ENCODE measurements around the gene C3orf49. TPM values are rescaled to one million over a fixed set of nuclear protein-coding genes. Genes with fewer than 3 reads are reported as not detected.

C3orf49 gene
- total RNA-seq, 4 donors from 2014 or later: not detected

DNA sequence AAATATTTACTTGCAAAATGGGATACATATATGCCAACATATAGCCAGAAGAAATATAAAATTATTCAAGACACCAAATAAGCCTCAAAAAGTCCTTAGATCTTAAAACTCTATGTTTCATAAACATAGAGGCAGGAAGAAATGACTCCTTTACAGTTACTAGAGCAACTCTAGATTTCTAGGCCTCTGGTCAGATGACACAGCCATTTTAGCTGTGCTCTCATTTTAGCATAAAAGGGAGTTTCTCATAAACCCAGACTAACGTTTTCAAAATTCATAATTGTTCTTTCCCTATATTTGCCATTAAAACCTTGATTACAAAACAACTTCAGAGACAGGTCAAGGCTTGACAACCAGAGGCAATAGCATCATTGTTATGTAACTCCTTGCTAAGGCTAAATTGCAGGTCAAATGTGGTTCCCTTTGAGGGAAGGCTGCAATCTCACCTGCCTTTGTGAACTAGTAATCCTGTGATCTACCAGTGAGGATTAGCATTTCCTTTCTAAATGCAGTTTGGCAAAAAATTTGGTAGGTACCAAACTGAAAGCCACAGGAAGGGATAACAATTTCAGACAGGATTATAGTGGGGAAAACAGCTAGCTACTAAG is 36.3 kb downstream of the C3orf49 start:
- WGBS, 2 donors (ENCODE audit: low coverage in 1 of 2): 21 to 28% methylated on average over 1 of the region's 1 CpG
- no peak overlapping the region for H3K27ac ChIP-seq
- no peak for ATAC-seq

GRCh38 chr3:63857311-63857710 is 38.2 kb downstream of the C3orf49 start:
- Histone ChIP-seq H3K27me3 (no peaks in the 10 kb centered on the region), H3K4me1 (peaks cover under 1 to 32% (median under 1%) of the 10 kb centered on the region in 3 donors), H3K4me3 (no peak overlapping the region), H3K36me3 (no peaks in the 10 kb centered on the region), H3K27ac (no peak overlapping the region), H3K9me3 (no peaks in the 10 kb centered on the region)
- WGBS, 2 donors (ENCODE audit: low coverage in 1 of 2): 88 to 89% methylated on average over 2 of the region's 2 CpGs
- no peak for ATAC-seq
- TF ChIP-seq POLR2A (IDR thresholded peaks at IDR 0.05) (no peak), CTCF (IDR thresholded peaks at IDR 0.05) (no peak), EP300 (IDR thresholded peaks at IDR 0.05) (no peak), POLR2AphosphoS5 (IDR thresholded peaks at IDR 0.05) (no peak)

More for the DNA sequence above, 36.3 kb downstream of the C3orf49 start:
- H3K4me3 ChIP-seq: no peak overlapping the region
- H3K36me3 ChIP-seq: no peaks in the 10 kb centered on the region
- no peaks in the 10 kb centered on the region for H3K27me3 ChIP-seq
- TF ChIP-seq POLR2AphosphoS5 (IDR thresholded peaks at IDR 0.05) (no peak), EP300 (IDR thresholded peaks at IDR 0.05) (no peak), POLR2A (IDR thresholded peaks at IDR 0.05) (no peak), CTCF (IDR thresholded peaks at IDR 0.05) (no peak)
- no peaks in the 10 kb centered on the region for H3K9me3 ChIP-seq
- peaks cover 0 to 19% (median 0%) of the 10 kb centered on the region in 3 donors for H3K4me1 ChIP-seq

GRCh38 chr3:63860776-63861175 is 41.7 kb downstream of the C3orf49 start:
- TF ChIP-seq EP300 (IDR thresholded peaks at IDR 0.05): no peak
- TF ChIP-seq CTCF (IDR thresholded peaks at IDR 0.05): no peak
- TF ChIP-seq POLR2AphosphoS5 (IDR thresholded peaks at IDR 0.05): no peak
- TF ChIP-seq POLR2A (IDR thresholded peaks at IDR 0.05): no peak
- ATAC-seq: no peak
- peaks cover 5 to 43% (median 10%) of the 10 kb centered on the region in 3 donors for H3K4me1 ChIP-seq
- no peaks in the 10 kb centered on the region for H3K9me3 ChIP-seq
- WGBS, 2 donors (ENCODE audit: low coverage in 1 of 2): 90 to 97% methylated on average over 2 to 3 of the region's 3 CpGs
- H3K4me3 ChIP-seq: no peak overlapping the region
- no peaks in the 10 kb centered on the region for H3K36me3 ChIP-seq
- no peak overlapping the region for H3K27ac ChIP-seq
- H3K27me3 ChIP-seq: no peaks in the 10 kb centered on the region

GRCh38 chr3:63861306-63861705 is 42.2 kb downstream of the C3orf49 start:
- Histone ChIP-seq H3K27me3 (no peaks in the 10 kb centered on the region), H3K4me1 (peaks cover 5 to 41% (median 10%) of the 10 kb centered on the region in 3 donors), H3K36me3 (no peaks in the 10 kb centered on the region), H3K27ac (no peak overlapping the region), H3K9me3 (no peaks in the 10 kb centered on the region), H3K4me3 (no peak overlapping the region)
- no peak for TF ChIP-seq POLR2A (IDR thresholded peaks at IDR 0.05)
- no peak for TF ChIP-seq EP300 (IDR thresholded peaks at IDR 0.05)
- TF ChIP-seq POLR2AphosphoS5 (IDR thresholded peaks at IDR 0.05): no peak
- no peak for TF ChIP-seq CTCF (IDR thresholded peaks at IDR 0.05)
- ATAC-seq: no peak
- WGBS, 2 donors (ENCODE audit: low coverage in 1 of 2): 81 to 85% methylated on average over 4 of the region's 5 CpGs

DNA sequence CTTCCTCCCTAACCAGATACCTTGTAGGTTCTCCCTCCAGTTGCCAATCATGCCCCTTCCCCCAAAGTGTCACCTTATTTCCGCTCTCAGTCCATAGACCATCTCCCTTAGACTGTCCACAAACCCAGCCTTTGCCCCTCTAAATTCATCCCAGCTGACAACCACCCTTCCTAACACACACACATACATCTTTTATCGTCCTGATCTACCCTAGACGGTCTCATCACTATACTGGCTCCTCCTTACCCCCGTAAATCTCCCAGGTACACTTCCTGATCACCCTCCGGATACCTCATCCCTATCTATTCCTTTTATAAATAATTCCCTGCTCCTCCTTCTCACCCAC is 43.7 kb downstream of the C3orf49 start:
- no peak for ATAC-seq
- Histone ChIP-seq H3K4me3 (peak overlapping the region; percentile 88 to 97), H3K9me3 (no peaks in the 10 kb centered on the region), H3K27me3 (no peaks in the 10 kb centered on the region), H3K4me1 (peaks cover 5 to 41% (median 10%) of the 10 kb centered on the region in 3 donors), H3K36me3 (no peaks in the 10 kb centered on the region), H3K27ac (peak overlapping the region in 3 of 4 donors; percentile 90 to 92 (median 91))
- WGBS, 2 donors (ENCODE audit: low coverage in 1 of 2): 19 to 27% methylated on average over 5 of the region's 5 CpGs
- TF ChIP-seq EP300 (IDR thresholded peaks at IDR 0.05): no peak
- no peak for TF ChIP-seq CTCF (IDR thresholded peaks at IDR 0.05)
- TF ChIP-seq POLR2A (IDR thresholded peaks at IDR 0.05): no peak
- no peak for TF ChIP-seq POLR2AphosphoS5 (IDR thresholded peaks at IDR 0.05)
